NCI-H2171 treated with DMSO at 0.1 percent for 48 hours (cell line): Measurements from ENCODE around the gene STUM.
A peak's percentile ranks its signal among the peaks of the same experiment; 100 is the strongest.
"Not testable (repeated sequence)": the region's sequence is repeated elsewhere in the genome, so short reads cannot be mapped to it uniquely, and the experiment has no call there.

Experiments
- DNase-seq: peaks from one replicate; lab custom pipeline; 2025; lab: John Stamatoyannopoulos, UW

The STUM gene

GRCh38 chr1:226581650-226582330 is 33.2 kb downstream of the STUM start:
- no peak for DNase-seq

GRCh38 chr1:226582966-226583365 is 34.4 kb downstream of the STUM start:
- DNase-seq: no peak

DNA sequence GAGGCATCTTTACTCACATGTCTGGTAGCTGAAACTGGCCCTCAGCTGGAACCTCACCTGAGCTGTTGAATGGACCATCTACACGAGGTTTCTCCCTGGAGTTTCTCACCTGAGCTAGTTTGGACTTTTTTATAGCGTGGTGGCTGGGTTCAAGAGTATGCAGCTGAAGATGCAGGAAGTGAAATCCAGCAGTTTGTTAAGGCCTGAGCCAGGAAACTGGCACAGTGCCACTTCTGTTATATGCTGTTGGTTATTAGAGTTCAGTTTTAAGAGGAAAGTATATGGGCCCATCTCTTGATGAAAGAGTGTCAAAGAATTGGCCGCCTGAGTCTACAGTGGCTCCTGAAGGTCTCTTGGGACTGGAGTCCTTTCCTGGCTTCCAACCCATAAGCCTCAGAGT is 35.6 kb downstream of the STUM start:
- no peak for DNase-seq

DNA sequence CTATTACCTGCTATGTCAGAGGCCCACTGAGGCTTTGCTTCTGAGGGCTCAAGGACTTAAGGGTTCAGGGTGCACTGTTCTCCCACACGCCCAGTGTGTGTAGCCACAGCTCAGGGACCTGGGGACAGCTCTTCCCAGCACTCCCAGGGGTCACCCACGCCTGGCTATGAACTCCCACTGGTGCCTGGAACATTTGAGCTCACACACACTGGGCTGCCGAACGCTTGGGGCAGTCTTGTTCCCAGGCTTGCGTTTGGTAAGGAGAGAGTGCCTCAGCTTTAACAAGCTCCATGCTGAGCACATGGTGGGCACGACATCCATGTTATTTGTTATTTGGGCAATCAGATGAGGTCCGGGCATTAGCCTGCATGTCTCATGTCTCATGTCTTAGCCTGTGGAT is 37.6 kb downstream of the STUM start:
- DNase-seq: no peak

GRCh38 chr1:226586650-226587422 is 38.3 kb downstream of the STUM start:
- no peak for DNase-seq

GRCh38 chr1:226588484-226588883 is 39.9 kb downstream of the STUM start:
- no peak for DNase-seq

DNA sequence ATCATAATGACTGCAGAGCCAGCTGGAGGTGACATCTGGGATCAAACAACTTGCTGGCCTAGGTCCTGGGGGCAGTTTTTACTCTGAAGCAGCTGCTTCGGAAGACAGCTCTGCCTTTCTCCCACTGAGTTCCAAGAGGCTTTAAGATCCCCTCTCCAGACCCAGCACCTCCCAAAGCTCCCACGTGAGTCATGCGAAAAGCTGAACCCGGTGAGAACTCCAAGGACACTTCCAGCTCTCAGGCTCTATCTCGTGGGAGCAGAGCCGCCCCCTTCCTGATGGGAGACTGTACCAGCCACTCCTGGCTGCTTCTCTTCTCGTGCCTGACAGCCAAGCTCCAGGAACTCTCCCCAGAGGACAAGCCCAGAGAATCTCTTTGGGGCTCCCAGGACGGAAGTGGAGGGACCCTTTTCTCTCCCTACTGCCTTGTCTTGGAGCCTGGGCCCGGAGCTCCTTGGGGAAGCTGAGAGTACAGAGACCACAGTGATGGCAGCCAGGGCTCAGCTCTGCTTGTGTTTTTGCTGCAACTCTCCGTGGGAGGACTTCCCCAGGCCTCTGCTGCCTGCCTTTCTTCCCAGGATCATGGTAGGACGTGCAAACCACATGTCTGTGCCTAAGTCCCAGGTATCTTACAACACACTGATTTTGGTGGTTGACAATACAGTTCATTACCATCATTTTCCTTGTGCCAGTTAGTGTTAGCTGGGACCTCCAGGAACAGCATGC is 40.6 kb downstream of the STUM start:
- DNase-seq: peak; percentile 44

GRCh38 chr1:226590614-226591013 is 42.0 kb downstream of the STUM start:
- DNase-seq: no peak

- DNase-seq: no peak
These were observed 45.0 kb downstream of the STUM start for GRCh38 chr1:226593541-226593940.

- no peak for DNase-seq
These were observed 48.1 kb downstream of the STUM start for GRCh38 chr1:226596531-226597165.

DNA sequence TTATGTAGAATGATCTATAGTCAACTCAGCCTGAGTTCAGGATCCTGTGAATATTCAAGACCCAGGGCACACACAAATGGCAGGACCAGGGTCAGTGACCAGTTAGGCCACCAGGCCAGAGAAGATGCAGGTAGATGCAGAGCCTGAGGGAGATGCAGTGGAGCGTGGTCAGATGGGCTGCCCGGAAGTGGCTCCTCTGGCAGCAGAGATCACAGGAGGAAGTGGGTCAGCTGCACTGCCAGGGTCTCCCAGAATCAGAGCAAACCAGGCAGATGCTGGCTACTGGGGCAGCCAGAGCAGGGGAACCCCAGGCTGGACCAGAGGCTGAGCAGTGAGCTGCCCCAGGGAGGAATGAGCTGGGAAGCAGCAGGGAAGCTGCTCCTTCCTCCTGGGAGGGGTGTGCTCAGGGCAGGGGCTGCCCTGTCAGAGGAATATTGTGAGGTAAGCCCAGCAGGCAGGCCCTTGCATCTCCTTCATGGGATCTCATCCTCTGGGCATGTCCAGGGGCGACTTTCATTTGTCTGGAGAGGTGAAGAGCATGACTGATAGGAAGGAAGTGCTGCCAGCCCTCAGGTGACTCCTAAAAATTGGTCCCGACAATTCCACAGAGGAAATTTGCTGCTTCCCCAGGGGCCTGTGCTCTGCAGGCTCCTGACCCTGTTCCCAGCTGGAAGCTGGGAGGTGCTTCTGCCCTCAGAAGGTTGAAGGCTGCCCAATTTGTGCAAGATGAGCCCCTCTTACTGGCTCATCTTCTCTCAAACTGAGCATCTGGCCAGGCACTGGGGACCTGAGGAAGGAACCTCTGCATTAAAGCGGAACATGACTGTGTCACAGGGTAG is 49.3 kb downstream of the STUM start:
- DNase-seq: no peak

DNA sequence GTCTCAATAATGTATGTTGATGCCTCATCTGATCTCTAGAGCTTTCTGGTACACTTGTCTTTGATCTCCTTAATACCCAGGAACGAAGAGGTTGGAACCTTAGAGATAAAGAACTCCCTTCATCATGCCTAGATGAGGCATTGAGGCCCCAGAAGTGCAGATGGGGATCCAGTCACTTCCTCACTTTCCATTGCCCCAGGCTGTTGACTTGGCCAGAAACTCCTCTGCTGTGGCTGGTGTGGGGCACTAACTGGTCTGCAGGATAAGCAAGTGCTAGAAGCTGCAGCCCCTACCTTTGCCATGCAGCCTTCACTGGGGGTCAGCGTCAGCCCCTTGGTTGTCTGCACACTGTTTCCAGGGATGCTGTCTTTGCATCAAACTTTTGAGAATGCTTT is 49.9 kb downstream of the STUM start:
- no peak for DNase-seq

GRCh38 chr1:226598955-226599354 is 50.4 kb downstream of the STUM start:
- not testable (repeated sequence) for DNase-seq

DNA sequence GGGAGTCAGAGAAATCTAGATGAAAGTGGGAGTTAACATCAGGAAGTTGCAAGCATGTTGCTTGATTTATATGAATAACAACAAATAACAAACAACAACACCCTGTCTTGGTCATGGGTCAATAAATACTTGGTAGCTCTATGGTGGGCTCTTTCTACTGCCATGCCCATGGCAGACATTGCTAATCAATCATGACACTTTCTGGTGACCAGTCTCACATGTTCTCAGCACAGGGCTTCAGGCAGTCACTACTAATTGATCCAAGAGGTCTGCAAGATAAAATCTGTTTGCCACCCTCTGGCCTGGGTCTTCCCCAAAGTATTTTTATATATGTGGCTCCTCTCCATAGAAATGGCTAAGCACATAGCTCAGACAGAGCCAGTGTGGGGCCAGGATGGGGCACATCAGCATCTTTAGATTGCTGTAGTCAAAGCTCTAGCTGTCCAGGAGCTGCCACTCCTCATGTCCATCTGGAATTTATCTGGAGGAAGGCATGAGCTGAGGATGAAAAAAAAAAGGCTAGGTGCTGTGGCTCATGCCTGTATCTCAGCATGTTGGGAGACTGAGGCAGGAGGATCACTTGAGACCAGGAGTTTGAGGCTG is 51.2 kb downstream of the STUM start:
- no peak for DNase-seq

GRCh38 chr1:226600254-226600653 is 51.7 kb downstream of the STUM start:
- DNase-seq: no peak

GRCh38 chr1:226601456-226601855 is 52.9 kb downstream of the STUM start:
- no peak for DNase-seq

DNA sequence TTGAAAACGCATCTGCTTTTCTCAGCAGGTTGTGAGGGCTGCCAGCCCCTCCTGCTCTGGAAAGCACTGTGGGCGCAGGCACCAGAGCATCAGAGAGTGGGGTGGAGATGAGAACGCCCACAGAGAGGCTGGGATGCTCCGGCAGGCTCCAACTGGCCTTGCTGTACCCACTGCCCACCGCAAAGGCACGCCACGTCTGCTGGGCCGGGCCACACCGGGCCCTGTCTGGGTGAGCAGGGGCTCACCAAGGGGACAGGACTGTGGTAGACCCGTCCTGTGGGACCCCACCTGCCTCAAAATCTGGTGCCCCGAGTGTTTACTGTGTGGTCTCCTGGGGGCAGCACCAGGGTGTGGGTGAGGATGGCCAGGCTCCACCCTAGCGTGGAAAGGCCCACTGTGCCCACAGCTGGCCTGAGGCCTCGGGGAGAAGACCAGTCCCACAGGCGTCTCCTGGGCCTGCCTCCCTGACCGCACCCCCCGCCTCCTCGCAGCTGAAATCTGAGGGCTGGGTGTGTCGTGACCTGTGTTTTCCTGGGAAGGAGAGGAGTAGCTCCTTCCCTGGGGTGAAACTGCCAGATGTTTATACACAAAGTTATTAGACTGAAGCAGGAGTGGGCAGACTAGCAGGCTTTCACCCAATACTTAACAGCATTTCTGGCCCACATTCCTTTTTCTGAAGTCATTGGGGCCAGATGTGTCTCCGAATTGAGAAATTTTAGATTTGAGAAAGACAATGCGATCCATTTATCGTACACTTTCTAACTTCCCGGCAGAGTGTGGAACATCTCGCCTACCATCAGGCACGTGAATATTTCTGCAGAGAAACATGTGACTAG is 53.8 kb downstream of the STUM start:
- DNase-seq: no peak

GRCh38 chr1:226603022-226603857 is 54.7 kb downstream of the STUM start:
- DNase-seq: peak; percentile 48

GRCh38 chr1:226603858-226604559 is 55.4 kb downstream of the STUM start:
- no peak for DNase-seq
